Smooth muscle cell (in vitro differentiated cells): ENCODE data around the gene TSPEAR. TPM values are rescaled to one million over a fixed set of nuclear protein-coding genes. Genes with fewer than 3 reads are reported as not detected.
A peak's percentile ranks its signal among the peaks of the same experiment; 100 is the strongest.

Experiments used
- DNase-seq: peaks from one replicate; lab custom pipeline; 2025; ENCODE audit not compliant: unreplicated experiment; lab: John Stamatoyannopoulos, UW
- H2AFZ ChIP-seq: fragments of 200-600 bp; sonication (generic); 2 replicates; pipeline ENCODE4 v1.6.0; 2016; ENCODE audit warnings: antibody characterized with exemption, low read depth, mild to moderate bottlenecking
- H3F3A ChIP-seq: fragments of 200-600 bp; sonication (generic); 2 replicates; pipeline ENCODE4 v1.6.0; 2017; ENCODE audit warnings: antibody characterized with exemption, low read depth
- H3K27ac ChIP-seq: fragments of 200-600 bp; sonication (generic); 2 replicates; pipeline ENCODE4 v1.5.1; 2016; ENCODE audit warnings: low read depth, mild to moderate bottlenecking
- H3K27me3 ChIP-seq: fragments of 200-600 bp; sonication (generic); 2 replicates; pipeline ENCODE4 v1.6.1; 2016; ENCODE audit warnings: low read depth, mild to moderate bottlenecking
- H3K36me3 ChIP-seq: fragments of 200-600 bp; sonication (generic); 2 replicates; pipeline ENCODE4 v1.5.1; 2016; ENCODE audit warnings: low read depth
- H3K4me1 ChIP-seq: fragments of 200-600 bp; sonication (generic); 2 replicates; pipeline ENCODE4 v1.5.1; 2016; ENCODE audit warnings: low read depth
- H3K4me2 ChIP-seq: fragments of 200-600 bp; sonication (generic); 2 replicates; pipeline ENCODE4 v1.6.0; 2016; ENCODE audit warnings: mild to moderate bottlenecking
- H3K4me3 ChIP-seq: fragments of 200-600 bp; sonication (generic); 2 replicates; pipeline ENCODE4 v1.5.1; 2016; ENCODE audit warnings: mild to moderate bottlenecking
- H3K79me2 ChIP-seq: fragments of 200-600 bp; sonication (generic); 2 replicates; pipeline ENCODE4 v1.6.0; 2016; ENCODE audit warnings: low read depth, mild to moderate bottlenecking
- H3K9ac ChIP-seq: fragments of 200-600 bp; sonication (generic); 2 replicates; pipeline ENCODE4 v1.6.0; 2016; ENCODE audit warnings: low read depth
- H3K9me3 ChIP-seq: fragments of 200-600 bp; sonication (generic); replicated peaks from 2 replicates; pipeline ENCODE4 v1.5.1; 2016; ENCODE audit warnings: low read depth
- H4K20me1 ChIP-seq: fragments of 200-600 bp; sonication (generic); 2 replicates; pipeline ENCODE4 v1.6.0; 2016; ENCODE audit warnings: low read depth
- CTCF ChIP-seq: fragments of 200-600 bp; sonication (generic); IDR thresholded peaks from 2 replicates; pipeline ENCODE4 v1.5.1; 2017; ENCODE audit warnings: borderline replicate concordance, mild to moderate bottlenecking, antibody characterized with exemption; ENCODE audit not compliant: insufficient read depth, poor library complexity, severe bottlenecking
- WGBS: methylation state at CpG from one replicate; pipeline ENCODE4 v1.1.7; 2016; ENCODE audit warnings: low lambda C conversion rate; 5-methylcytosine and 5-hydroxymethylcytosine counted together
- polyA plus RNA-seq: library from polyadenylated mRNA; unstranded; fragments of >200 nt; fragmentation: Nextera tagmentation; extraction: Ambion mirVana; gene quantifications from 2 replicates; pipeline ENCODE4 v1.2.1, GENCODE V29; 2016
- total RNA-seq: library from RNA; depleted of rRNA; stranded (reverse); fragments of >200 nt; gene quantifications from 2 replicates; pipeline ENCODE4 v1.2.3, GENCODE V29; 2014

Gene TSPEAR
- total and polyA plus RNA-seq, 2 experiments from 2014 or later: 0.71 TPM; not detected in 1

DNA sequence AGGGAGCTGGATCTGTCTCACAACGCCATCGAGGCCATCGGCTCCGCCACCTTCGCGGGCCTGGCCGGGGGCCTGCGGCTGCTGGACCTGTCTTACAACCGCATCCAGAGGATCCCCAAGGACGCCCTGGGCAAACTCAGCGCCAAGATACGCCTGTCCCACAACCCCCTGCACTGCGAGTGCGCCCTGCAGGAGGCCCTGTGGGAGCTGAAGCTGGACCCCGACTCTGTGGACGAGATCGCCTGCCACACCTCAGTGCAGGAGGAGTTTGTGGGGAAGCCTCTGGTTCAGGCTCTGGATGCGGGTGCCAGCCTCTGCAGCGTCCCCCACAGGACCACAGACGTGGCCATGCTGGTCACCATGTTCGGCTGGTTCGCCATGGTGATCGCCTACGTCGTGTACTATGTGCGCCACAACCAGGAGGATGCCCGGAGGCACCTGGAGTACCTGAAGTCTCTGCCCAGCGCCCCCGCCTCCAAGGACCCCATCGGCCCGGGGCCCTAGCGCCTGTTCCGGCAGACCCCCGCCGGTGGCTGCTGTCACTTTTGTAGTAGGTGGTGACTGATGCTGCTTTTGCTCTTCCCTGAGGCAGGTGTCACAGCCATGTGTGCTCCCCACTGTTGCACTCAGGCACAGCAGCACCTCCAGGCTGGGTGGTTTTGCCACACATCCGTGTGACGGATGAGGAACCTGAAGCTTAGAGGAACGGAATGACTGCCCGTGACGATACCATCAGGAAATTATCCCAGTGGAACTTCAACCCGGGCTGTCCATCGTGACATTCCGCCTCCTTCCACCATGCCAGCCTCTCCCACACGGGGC, 254.2 kb downstream of the TSPEAR start:
- H2AFZ ChIP-seq: no peak overlapping the region
- H3K4me2 ChIP-seq: no peak overlapping the region
- no peak for TF ChIP-seq CTCF
- no peak overlapping the region for H3K9ac ChIP-seq
- no peak overlapping the region for H3K27ac ChIP-seq
- peaks cover 10% of the 10 kb centered on the region for H4K20me1 ChIP-seq
- no peak for DNase-seq
- H3K4me1 ChIP-seq: no peaks in the 10 kb centered on the region
- H3K36me3 ChIP-seq: no peaks in the 10 kb centered on the region
- H3K9me3 ChIP-seq: no peaks in the 10 kb centered on the region
- no peaks in the 10 kb centered on the region for H3K27me3 ChIP-seq
- no peak overlapping the region for H3K4me3 ChIP-seq
- peaks cover 8% of the 10 kb centered on the region for H3F3A ChIP-seq
- H3K79me2 ChIP-seq: no peaks in the 10 kb centered on the region
- 96% methylated on average over 44 of the region's 44 CpGs for WGBS

GRCh38 chr21:44456214-44456914, 255.0 kb downstream of the TSPEAR start:
- H3K27ac ChIP-seq: no peak overlapping the region
- no peak overlapping the region for H2AFZ ChIP-seq
- H3K9me3 ChIP-seq: no peaks in the 10 kb centered on the region
- H3K9ac ChIP-seq: no peak overlapping the region
- H3K27me3 ChIP-seq: no peaks in the 10 kb centered on the region
- peaks cover 8% of the 10 kb centered on the region for H3F3A ChIP-seq
- peak overlapping the region; percentile 98 for H3K4me2 ChIP-seq
- H3K4me1 ChIP-seq: no peaks in the 10 kb centered on the region
- no peaks in the 10 kb centered on the region for H3K79me2 ChIP-seq
- no peaks in the 10 kb centered on the region for H3K36me3 ChIP-seq
- peaks cover 8% of the 10 kb centered on the region for H4K20me1 ChIP-seq
- WGBS: 92% methylated on average over 32 of the region's 35 CpGs
- DNase-seq: no peak
- no peak for TF ChIP-seq CTCF
- peak overlapping the region; percentile 95 for H3K4me3 ChIP-seq

GRCh38 chr21:44455524-44456213, 255.7 kb downstream of the TSPEAR start:
- Histone ChIP-seq H3K9ac (peak overlapping the region; percentile 43), H3K4me2 (peak overlapping the region; percentile 98), H3K79me2 (no peaks in the 10 kb centered on the region), H3K4me1 (no peaks in the 10 kb centered on the region), H3K4me3 (peak overlapping the region; percentile 95), H3K9me3 (no peaks in the 10 kb centered on the region), H4K20me1 (peaks cover under 1% of the 10 kb centered on the region), H3K27me3 (no peaks in the 10 kb centered on the region), H3F3A (peaks cover 8% of the 10 kb centered on the region), H2AFZ (peak overlapping the region; percentile 98), H3K36me3 (no peaks in the 10 kb centered on the region), H3K27ac (no peak overlapping the region)
- no peak for TF ChIP-seq CTCF
- WGBS: 4% methylated on average over 50 of the region's 72 CpGs
- DNase-seq: no peak
